GM18502 (cell line): ENCODE data around the gene IRF7.

ENCODE experiments used
- ATAC-seq: cut with Tn5 transposase; IDR thresholded peaks from one replicate; pipeline ENCODE4 v1.9.1; 2021; ENCODE audit warnings: mild to moderate bottlenecking; ENCODE audit not compliant: unreplicated experiment, poor library complexity

IRF7 gene

DNA sequence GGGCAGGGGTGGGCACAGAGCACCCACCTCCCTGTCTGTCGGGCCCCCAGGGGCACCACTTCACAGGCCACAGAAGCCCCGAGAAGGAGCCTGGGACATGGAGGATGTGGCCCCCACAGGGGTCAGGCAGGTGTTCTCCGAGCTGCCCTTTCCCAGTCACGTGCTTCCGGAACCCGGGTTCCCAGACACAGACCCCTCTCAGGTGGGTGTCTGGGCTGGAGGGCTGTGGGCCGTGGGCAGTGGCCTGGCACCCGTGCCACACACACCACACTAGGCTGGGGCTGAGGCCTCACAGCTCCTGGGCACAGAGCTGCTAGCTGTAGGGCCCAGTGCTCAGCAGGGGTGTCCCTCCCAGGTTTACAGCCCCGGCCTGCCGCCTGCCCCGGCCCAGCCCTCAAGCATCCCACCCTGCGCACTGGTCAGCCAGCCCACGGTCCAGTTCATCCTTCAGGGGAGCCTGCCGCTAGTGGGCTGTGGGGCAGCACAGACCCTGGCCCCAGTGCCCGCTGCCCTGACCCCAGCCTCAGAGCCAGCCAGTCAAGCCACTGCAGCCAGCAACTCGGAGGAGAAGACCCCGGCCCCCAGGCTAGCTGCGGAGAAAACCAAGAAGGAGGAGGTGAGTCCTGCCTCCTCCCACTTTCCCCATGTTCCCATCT lies 5.5 kb downstream of the IRF7 start:
- no peak for ATAC-seq

DNA sequence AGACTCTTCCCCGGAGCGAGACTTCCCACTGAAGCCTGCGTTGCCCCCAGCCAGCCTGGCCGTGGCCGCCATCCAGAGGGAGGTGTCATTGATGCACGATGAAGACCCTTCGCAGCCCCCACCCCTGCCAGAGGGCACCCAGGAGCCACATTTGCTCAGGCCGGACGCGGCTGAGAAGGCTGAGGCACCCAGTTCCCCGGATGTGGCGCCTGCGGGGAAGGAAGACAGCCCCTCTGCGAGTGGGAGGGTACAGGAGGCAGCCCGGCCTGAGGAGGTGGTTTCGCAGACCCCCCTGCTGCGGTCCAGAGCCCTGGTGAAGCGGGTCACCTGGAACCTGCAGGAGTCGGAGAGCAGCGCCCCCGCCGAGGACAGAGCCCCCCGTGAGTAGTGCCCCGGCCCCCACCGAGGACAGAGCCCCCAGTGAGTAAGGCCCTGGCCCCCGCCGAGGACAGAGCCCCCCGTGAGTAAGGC lies 6.4 kb downstream of the IRF7 start:
- no peak for ATAC-seq

- no peak for ATAC-seq
Observed at GRCh38 chr11:608791-609251, 6.9 kb downstream of the IRF7 start.

DNA sequence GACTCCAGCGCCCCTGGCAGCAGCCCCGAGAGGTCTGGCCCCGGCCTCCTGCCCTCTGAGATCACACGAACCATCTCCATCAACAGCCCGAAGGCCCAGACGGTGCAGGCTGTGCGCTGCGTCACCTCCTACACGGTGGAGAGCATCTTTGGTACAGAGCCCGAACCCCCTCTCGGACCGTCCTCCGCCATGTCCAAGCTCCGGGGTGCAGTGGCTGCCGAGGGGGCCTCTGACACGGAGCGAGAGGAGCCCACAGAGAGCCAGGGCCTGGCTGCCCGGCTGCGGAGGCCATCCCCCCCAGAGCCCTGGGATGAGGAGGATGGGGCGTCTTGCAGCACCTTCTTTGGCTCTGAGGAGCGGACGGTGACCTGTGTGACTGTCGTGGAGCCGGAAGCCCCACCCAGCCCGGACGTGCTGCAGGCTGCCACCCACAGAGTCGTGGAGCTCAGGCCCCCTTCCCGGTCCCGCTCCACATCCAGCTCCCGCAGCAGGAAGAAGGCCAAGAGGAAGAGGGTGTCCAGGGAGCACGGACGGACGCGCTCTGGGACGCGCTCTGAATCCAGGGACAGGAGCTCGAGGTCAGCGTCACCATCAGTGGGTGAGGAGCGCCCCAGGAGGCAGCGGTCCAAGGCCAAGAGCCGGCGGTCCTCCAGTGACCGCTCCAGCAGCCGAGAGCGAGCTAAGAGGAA lies 7.6 kb downstream of the IRF7 start:
- no peak for ATAC-seq

DNA sequence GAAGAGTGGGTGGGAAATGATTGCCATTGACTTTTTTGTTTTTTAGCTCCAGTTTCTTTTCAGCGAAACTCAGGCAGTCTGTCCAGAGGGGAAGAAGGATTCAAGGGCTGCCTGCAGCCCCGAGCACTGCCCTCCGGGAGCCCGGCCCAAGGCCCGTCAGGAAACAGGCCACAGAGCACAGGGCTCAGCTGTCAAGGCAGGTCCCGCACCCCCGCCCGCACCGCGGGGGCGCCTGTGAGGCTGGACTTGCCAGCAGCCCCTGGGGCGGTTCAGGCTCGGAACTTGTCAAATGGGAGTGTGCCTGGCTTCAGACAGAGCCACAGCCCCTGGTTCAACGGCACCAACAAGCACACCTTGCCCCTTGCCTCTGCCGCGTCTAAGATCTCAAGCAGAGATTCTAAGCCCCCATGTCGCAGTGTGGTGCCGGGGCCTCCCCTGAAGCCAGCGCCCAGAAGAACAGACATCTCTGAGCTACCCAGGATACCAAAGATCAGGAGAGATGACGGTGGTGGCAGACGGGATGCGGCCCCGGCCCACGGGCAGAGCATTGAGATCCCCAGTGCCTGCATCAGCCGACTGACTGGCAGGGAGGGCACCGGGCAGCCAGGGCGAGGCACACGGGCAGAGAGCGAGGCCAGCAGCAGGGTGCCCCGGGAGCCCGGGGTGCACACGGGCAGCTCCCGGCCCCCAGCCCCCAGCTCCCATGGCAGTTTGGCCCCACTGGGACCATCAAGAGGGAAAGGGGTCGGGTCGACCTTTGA lies 8.6 kb downstream of the IRF7 start:
- ATAC-seq = no peak

GRCh38 chr11:606245-606644 lies 9.5 kb downstream of the IRF7 start:
- no peak for ATAC-seq

DNA sequence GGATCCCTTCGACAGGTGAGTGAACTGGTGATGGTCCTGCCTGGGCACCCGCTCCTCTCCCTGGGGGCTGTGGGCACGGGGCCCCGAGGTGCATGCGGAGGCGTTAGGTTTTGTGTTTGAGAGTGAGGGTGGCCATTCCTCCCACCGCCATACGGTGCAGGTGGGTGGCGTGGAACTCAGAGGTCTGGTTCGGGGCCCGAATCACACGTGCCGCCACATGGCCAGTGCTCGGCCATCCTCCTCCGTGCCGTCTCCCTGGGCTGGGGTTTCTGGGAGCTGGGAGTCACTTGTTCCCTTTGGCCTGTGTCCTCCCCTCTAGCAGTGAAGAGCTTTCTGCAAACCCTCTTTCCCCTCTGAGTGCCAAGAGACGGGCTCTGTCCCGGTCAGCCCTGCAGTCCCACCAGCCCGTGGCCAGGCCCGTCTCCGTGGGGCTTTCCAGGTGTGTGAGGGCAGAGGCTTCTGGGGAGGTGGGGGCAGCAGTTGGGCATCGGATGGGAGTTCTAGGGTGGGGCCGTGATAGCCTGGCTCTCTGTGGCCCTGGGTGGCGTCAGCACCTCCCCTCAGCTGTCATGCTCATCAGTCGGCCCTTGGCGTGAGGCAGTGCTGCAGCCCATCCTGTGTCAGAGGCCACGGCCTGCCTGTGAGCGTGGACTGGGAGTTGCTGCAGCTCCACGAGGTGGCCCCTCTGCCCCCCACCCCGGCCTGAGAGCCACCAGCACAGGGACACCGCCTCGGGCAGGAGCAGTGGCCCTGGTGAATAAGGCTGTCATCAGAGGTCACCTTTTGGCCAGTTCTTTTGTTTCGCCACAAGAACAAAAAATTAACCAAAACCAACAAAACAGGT lies 10.2 kb downstream of the IRF7 start:
- no peak for ATAC-seq

- no peak for ATAC-seq
Observed at GRCh38 chr11:603154-603553, 12.6 kb downstream of the IRF7 start.

GRCh38 chr11:601573-602245 lies 14.0 kb downstream of the IRF7 start:
- ATAC-seq = no peak

DNA sequence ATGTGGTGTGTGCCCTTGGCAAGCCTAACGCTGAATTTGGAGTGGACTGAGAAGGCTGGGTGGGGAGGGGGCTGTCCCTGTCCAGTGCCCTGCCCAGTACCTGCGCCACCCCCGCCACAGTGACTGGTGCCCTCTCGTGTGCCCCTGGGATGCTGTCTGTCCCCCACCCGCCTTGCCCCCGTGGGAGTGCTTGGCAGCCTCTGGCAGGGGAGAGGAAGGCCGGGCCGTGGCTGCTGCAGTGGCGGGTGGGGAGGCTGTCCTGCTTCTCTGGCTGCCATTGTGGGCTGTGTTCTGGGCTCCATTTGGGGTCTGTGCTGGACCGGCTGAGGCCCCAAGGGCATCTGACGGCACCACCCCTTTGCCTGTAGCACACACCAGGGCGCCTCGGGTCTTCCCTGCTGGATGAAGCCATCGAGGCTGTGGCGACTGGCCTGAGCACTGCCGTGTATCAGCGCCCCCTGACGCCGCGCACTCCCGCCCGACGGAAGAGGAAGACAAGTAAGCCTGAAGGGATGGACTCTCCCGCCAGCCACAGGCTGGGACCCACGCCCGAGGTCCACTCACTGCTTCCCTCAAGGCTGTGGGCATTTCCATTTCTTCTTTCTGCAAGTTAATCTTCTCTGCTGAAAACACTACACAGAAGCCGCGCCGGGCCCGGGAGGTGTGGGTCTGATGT lies 17.6 kb downstream of the IRF7 start:
- ATAC-seq = no peak

DNA sequence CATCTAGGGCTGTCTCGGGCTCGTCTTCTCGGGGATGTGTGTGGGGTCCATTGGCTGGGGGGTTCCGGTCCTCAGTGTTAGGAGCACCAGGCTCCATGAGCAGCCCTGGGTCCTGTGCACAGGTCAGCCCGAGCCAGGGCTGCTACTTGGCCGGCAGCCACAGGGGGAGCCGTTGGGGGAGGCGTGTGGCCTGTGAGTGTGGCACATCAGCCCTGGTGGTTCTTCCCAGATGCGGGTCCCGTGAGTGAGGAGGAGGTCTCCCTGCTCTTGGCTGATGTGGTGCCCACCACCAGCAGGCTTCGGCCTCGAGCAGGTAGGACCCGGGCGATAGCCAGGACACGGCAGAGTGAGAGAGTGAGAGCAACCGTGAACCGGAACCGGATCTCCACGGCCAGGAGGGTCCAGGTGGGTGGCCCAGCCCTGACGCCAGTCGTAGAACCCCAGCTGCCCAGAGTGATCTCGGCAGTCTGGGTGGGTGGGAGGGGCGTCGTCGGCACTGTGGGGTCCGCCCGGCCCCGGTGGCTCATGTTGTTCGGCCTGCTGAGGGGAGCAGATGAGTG lies 18.5 kb downstream of the IRF7 start:
- ATAC-seq = no peak

- no peak for ATAC-seq
Observed at GRCh38 chr11:596374-596773, 19.4 kb downstream of the IRF7 start.

- ATAC-seq = no peak
Observed at GRCh38 chr11:595400-595799, 20.4 kb downstream of the IRF7 start.

DNA sequence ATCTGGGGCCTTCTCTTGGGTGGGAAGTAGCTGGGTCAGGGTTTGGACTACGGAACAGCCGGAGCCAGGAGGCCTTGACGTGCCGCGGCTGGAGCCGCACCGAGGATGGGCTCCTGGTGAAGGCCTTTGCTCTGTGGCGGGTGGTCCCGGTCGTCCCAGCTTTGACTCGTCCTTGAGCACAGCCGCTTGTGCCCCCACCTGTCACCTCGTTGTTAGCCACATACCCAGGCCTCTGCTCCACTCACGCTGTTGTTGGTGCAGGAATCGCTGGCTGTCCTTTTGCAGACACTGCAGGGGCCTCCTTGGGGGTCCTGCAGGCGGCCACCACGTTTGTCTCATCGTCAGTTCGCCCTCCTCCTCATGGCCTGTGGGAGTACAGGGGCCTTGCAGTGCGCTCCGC lies 22.4 kb downstream of the IRF7 start:
- ATAC-seq = no peak

DNA sequence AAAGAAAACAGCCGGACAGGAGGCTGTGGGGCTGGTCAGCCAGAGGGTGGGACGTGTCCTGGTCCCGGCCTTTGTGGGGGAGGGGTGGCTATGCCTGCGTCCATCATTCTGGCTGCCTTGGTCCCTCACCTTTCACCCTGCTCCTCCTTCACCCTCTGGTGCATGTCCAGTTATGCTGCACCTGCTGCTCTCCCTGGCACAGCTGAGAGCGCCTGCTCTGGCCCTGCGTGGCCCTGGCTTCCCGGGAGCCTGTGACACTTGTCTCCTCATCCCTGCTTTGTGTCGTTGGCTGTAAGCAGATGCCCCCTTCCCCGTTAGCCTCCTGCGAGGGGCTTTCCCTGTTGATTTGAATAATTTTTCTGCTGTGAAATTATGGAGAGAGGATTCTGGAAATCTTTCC lies 22.8 kb downstream of the IRF7 start:
- ATAC-seq = no peak

GRCh38 chr11:592501-592900 lies 23.2 kb downstream of the IRF7 start:
- no peak for ATAC-seq

DNA sequence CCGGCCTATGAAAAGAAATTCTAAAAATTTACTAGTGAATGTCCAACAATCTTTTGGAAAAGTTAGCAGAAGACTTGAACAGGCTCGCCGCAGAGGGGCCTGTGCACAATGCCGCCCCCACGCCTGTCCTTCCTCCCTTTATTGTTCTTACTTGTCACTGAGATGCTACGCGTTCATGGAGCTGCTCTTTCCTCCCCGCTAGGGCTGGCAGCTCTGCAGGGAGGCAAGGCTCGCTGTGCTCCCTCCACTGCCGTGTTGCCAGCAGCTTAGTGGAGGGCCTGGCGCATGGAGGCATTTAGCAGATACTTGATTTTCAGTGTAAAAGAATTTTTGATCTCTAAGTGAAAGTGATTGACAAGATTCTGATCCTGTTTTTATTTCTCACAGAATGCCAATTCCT lies 24.8 kb downstream of the IRF7 start:
- ATAC-seq = no peak

DNA sequence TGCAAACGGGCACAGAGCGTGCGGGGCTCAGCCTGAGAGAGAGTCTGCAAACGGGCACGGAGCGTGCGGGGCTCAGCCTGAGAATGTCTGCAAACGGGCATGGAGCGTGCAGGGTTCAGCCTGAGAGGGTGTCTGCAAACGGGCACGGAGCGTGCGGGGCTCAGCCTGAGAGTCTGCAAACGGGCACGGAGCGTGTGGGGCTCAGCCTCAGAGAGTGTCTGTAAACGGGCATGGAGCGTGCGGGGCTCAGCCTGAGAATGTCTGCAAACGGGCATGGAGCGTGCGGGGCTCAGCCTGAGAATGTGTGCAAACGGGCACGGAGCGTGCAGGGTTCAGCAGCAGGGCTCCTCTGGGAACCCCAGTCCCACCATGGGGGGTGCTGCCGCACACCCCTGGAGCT lies 26.0 kb downstream of the IRF7 start:
- no peak for ATAC-seq

GRCh38 chr11:587978-588380 lies 27.8 kb downstream of the IRF7 start:
- no peak for ATAC-seq
